Fibroblast of lung (primary cell): Measurements from ENCODE around the gene NRG2.

Experiments
- EZH2 ChIP-seq: IDR thresholded peaks from 2 replicates; pipeline ENCODE4 v1.5.1; 2012; ENCODE audit warnings: low read length, control low read depth, mild to moderate bottlenecking; ENCODE audit errors: missing control alignments
- TF ChIP-seq, protein P1 (sequence below), 2 donors: IDR thresholded peaks in 1 of 2; conservative IDR thresholded peaks in 1 of 2; 1 replicate in 1 of 2; 2 replicates in 1 of 2; pipeline ENCODE4 v1.5.1; 2011 to 2012; ENCODE audit warnings: low read length in 2 of 2, control low read depth in 1 of 2, inconsistent platforms in 1 of 2, low read depth in 1 of 2, mild to moderate bottlenecking in 1 of 2

DNA sequence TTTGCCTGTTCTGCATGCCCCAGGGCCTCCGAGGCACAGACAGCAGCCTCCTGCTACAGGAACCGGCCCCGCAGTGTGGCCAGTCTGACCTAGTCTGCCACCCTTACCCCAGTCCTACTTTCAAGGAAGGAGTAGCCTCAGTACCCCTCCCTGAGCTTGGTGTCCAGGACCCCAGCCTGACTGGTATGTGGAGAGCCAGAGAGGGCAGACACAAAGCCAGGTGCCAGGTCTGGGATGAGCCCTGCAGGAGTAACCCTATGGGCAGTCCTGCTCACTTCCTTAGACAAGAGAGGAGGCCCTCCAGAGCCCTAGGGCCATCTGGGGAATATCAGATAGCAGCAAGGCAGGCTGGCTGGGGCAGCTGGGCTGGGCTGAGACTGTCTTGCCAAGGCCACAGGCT is 67.8 kb downstream of the NRG2 start:
- TF ChIP-seq, protein P1, sequence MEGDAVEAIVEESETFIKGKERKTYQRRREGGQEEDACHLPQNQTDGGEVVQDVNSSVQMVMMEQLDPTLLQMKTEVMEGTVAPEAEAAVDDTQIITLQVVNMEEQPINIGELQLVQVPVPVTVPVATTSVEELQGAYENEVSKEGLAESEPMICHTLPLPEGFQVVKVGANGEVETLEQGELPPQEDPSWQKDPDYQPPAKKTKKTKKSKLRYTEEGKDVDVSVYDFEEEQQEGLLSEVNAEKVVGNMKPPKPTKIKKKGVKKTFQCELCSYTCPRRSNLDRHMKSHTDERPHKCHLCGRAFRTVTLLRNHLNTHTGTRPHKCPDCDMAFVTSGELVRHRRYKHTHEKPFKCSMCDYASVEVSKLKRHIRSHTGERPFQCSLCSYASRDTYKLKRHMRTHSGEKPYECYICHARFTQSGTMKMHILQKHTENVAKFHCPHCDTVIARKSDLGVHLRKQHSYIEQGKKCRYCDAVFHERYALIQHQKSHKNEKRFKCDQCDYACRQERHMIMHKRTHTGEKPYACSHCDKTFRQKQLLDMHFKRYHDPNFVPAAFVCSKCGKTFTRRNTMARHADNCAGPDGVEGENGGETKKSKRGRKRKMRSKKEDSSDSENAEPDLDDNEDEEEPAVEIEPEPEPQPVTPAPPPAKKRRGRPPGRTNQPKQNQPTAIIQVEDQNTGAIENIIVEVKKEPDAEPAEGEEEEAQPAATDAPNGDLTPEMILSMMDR (conservative IDR thresholded peaks at IDR 0.05 in 1 of 2, IDR thresholded peaks at IDR 0.05 in 1 of 2; ENCODE audit: low read depth in 1 of 2, low read length in 2 of 2): no peak
- TF ChIP-seq EZH2: no peak
